ENCODE data around the gene PIPOX. TPM values are rescaled to one million over a fixed set of nuclear protein-coding genes. Genes with fewer than 3 reads are reported as not detected.
A peak's percentile ranks its signal among the peaks of the same experiment; 100 is the strongest.

Gene PIPOX
- total and polyA plus RNA-seq, 8 donors: 1.1 to 3.3 (median 2.2) TPM

- DNase-seq (peak in 1 of 4 donors; percentile 75), ATAC-seq (peak; percentile 59)
- H3K9me3 ChIP-seq: no peaks in the 10 kb centered on the region
- H3K27ac ChIP-seq: no peak overlapping the region
- intact Hi-C loops (cut with DNase I): no loop called here
- no peak overlapping the region for H3K4me3 ChIP-seq
- H3K36me3 ChIP-seq: no peaks in the 10 kb centered on the region
- TF ChIP-seq CTCF (IDR thresholded peaks at IDR 0.05): no peak
- peaks cover 21 to 89% of the 10 kb centered on the region in 2 donors for H3K27me3 ChIP-seq
- peaks cover 0 to 8% of the 10 kb centered on the region in 2 donors for H3K4me1 ChIP-seq
These were observed 23.3 kb upstream of the PIPOX start for GRCh38 chr17:29019475-29020181.

GRCh38 chr17:29020576-29020975 is 22.4 kb upstream of the PIPOX start:
- no peak for ATAC-seq
- Histone ChIP-seq H3K4me1 (peaks cover 0 to 8% of the 10 kb centered on the region in 2 donors), H3K27me3 (peaks cover 21 to 87% of the 10 kb centered on the region in 2 donors), H3K9me3 (no peaks in the 10 kb centered on the region), H3K36me3 (no peaks in the 10 kb centered on the region), H3K27ac (no peak overlapping the region), H3K4me3 (no peak overlapping the region)
- no peak for DNase-seq
- intact Hi-C loops (cut with DNase I): no loop called here
- TF ChIP-seq CTCF (IDR thresholded peaks at IDR 0.05): no peak

GRCh38 chr17:29021226-29021625 is 21.7 kb upstream of the PIPOX start:
- intact Hi-C loops (cut with DNase I): no loop called here
- H3K27ac ChIP-seq: no peak overlapping the region
- ATAC-seq: no peak
- H3K4me3 ChIP-seq: no peak overlapping the region
- H3K9me3 ChIP-seq: no peaks in the 10 kb centered on the region
- peaks cover 21 to 80% of the 10 kb centered on the region in 2 donors for H3K27me3 ChIP-seq
- no peak for TF ChIP-seq CTCF (IDR thresholded peaks at IDR 0.05)
- H3K4me1 ChIP-seq: peaks cover 0 to 8% of the 10 kb centered on the region in 2 donors
- no peak for DNase-seq
- no peaks in the 10 kb centered on the region for H3K36me3 ChIP-seq

GRCh38 chr17:29022074-29022473 is 20.9 kb upstream of the PIPOX start:
- peaks cover 0 to 8% of the 10 kb centered on the region in 2 donors for H3K4me1 ChIP-seq
- H3K27ac ChIP-seq: no peak overlapping the region

More at GRCh38 chr17:29022074-29022473, 20.9 kb upstream of the PIPOX start:
- H3K9me3 ChIP-seq: no peaks in the 10 kb centered on the region
- H3K36me3 ChIP-seq: no peaks in the 10 kb centered on the region
- DNase-seq: no peak
- no peak overlapping the region for H3K4me3 ChIP-seq
- peaks cover 21 to 72% of the 10 kb centered on the region in 2 donors for H3K27me3 ChIP-seq
- no peak for TF ChIP-seq CTCF (IDR thresholded peaks at IDR 0.05)
- intact Hi-C loops (cut with DNase I): no loop called here
- no peak for ATAC-seq

All from left lung (tissue), 10 donors.